Naive thymus-derived CD4-positive, alpha-beta T cell (primary cell): ENCODE data around the gene TTC7B. TPM values are rescaled to one million over a fixed set of nuclear protein-coding genes. Genes with fewer than 3 reads are reported as not detected.
"Not testable (repeated sequence)": the region's sequence is repeated elsewhere in the genome, so short reads cannot be mapped to it uniquely, and the experiment has no call there.

ENCODE experiments used
- ATAC-seq: fragments of 150-1000 bp; cut with Tn5 transposase; 2 replicates; pipeline ENCODE4 v1.10.0; 2021; ENCODE audit warnings: mild to moderate bottlenecking, moderate library complexity
- CTCF ChIA-PET: fragments of 350-600 bp; sonication (Branson Sonifier 250); formaldehyde crosslinking; loops from one replicate; lab custom pipeline; 2021; ENCODE audit warnings: antibody characterized with exemption; lab: Charles Lee
- POLR2A ChIA-PET: fragments of 350-600 bp; sonication (Branson Sonifier 250); formaldehyde crosslinking; loops from one replicate; lab custom pipeline; 2021; ENCODE audit warnings: antibody characterized with exemption, inconsistent platforms; lab: Charles Lee
- DNase-seq, 9 donors: peaks; one replicate each; pipeline versions ENCODE4 v3.0.0 to v3.0.0-alpha.2; 2020 to 2022; ENCODE audit warnings: mixed read lengths in 1 of 9
- H3K27ac ChIP-seq: one replicate; pipeline ENCODE4 v1.7.0; 2013; ENCODE audit warnings: mild to moderate bottlenecking, low read depth, low read length, moderate library complexity
- H3K27me3 ChIP-seq, 2 donors: one replicate each; pipeline ENCODE4 v1.7.0; 2013; ENCODE audit warnings: low read length in 2 of 2, mild to moderate bottlenecking in 2 of 2, moderate library complexity in 2 of 2; ENCODE audit not compliant: control insufficient read depth in 2 of 2, insufficient read depth in 2 of 2
- H3K36me3 ChIP-seq, 3 experiments: 1 replicate in 2 of 3; 2 replicates in 1 of 3; pipeline ENCODE4 v1.7.0; 2013; ENCODE audit warnings: low read length in 3 of 3, mild to moderate bottlenecking in 3 of 3, moderate library complexity in 1 of 3; ENCODE audit not compliant: insufficient read depth in 3 of 3, control insufficient read depth in 2 of 3
- H3K4me1 ChIP-seq, 2 donors: one replicate each; pipeline ENCODE4 v1.7.0; 2013; ENCODE audit warnings: low read length in 2 of 2, mild to moderate bottlenecking in 2 of 2, moderate library complexity in 1 of 2; ENCODE audit not compliant: control insufficient read depth in 2 of 2, insufficient read depth in 2 of 2
- H3K4me3 ChIP-seq: 2 replicates; pipeline ENCODE4 v1.7.0; 2013; ENCODE audit warnings: mild to moderate bottlenecking, low read length
- H3K9me3 ChIP-seq, 3 experiments: 1 replicate in 2 of 3; 2 replicates in 1 of 3; pipeline ENCODE4 v1.7.0; 2013; ENCODE audit warnings: low read length in 3 of 3; ENCODE audit not compliant: control insufficient read depth in 2 of 3
- H3K27ac Mint-ChIP-seq, 9 donors: one replicate each; pipeline ENCODE4 v1.8.0; 2020 to 2022; ENCODE audit warnings: mixed read lengths in 9 of 9, mild to moderate bottlenecking in 8 of 9, moderate library complexity in 5 of 9, inconsistent platforms in 2 of 9
- H3K27me3 Mint-ChIP-seq, 5 donors: one replicate each; pipeline ENCODE4 v1.8.0; 2021 to 2022; ENCODE audit warnings: mixed read lengths in 5 of 5, mild to moderate bottlenecking in 1 of 5
- H3K36me3 Mint-ChIP-seq, 5 donors: one replicate each; pipeline ENCODE4 v1.8.0; 2020 to 2022; ENCODE audit warnings: mixed read lengths in 5 of 5, mild to moderate bottlenecking in 3 of 5, inconsistent platforms in 1 of 5
- H3K4me1 Mint-ChIP-seq, 7 donors: one replicate each; pipeline ENCODE4 v1.8.0; 2020 to 2022; ENCODE audit warnings: mixed read lengths in 7 of 7, mild to moderate bottlenecking in 3 of 7, inconsistent platforms in 1 of 7
- H3K4me3 Mint-ChIP-seq, 10 donors: one replicate each; pipeline ENCODE4 v1.8.0; 2020 to 2022; ENCODE audit warnings: mild to moderate bottlenecking in 10 of 10, mixed read lengths in 10 of 10, moderate library complexity in 6 of 10, inconsistent platforms in 2 of 10
- H3K9me3 Mint-ChIP-seq, 11 donors: one replicate each; pipeline ENCODE4 v1.8.0; 2020 to 2022; ENCODE audit warnings: mixed read lengths in 11 of 11, mild to moderate bottlenecking in 4 of 11, inconsistent platforms in 1 of 11, moderate library complexity in 1 of 11
- intact Hi-C, 2 donors: fragments of 100-400 bp; cut with micrococcal nuclease; formaldehyde crosslinking; loops; one replicate each; pipeline ENCODE4 v1.15.1; 2023
- polyA plus RNA-seq, 2 donors: library from polyadenylated mRNA; unstranded; fragments of 300-500 nt; fragmentation: Illumina TruSeq; gene quantifications; one replicate each; pipeline ENCODE4 v1.2.3, GENCODE V29; 2021
- total RNA-seq, 6 experiments: library from RNA in 5 of 6; stranded (reverse) in 5 of 6; gene quantifications; 1 replicate in 5 of 6; 2 replicates in 1 of 6; pipeline ENCODE4 v1.2.3 and lab custom pipeline; 2021 to 2026

The TTC7B gene
- total and polyA plus RNA-seq, 7 experiments from 2014 or later = 0.08 to 9.5 (median 3.4) TPM; not detected in 2

- Mint-ChIP-seq H3K4me3 (no peak overlapping the region), H3K36me3 (peaks cover 0 to 21% (median 13%) of the 10 kb centered on the region in 5 donors), H3K9me3 (peaks cover 0 to 2% (median 0%) of the 10 kb centered on the region in 11 donors), H3K27ac (peak overlapping the region in 1 of 9 donors; percentile 14), H3K27me3 (peaks cover 0 to 10% (median 0%) of the 10 kb centered on the region in 5 donors), H3K4me1 (peaks cover 0 to 10% (median 3%) of the 10 kb centered on the region in 7 donors)
- CTCF ChIA-PET = no interaction called here
- DNase-seq (peak in 1 of 9 donors; percentile 8), ATAC-seq (peak; percentile 61)
- Histone ChIP-seq H3K27me3 (no peaks in the 10 kb centered on the region), H3K4me1 (no peaks in the 10 kb centered on the region), H3K27ac (no peak overlapping the region), H3K4me3 (no peak overlapping the region), H3K9me3 (no peaks in the 10 kb centered on the region), H3K36me3 (peaks cover 0 to 6% (median 0%) of the 10 kb centered on the region in 3 experiments)
- POLR2A ChIA-PET = no interaction called here
- intact Hi-C loops = no loop called here
Measured at GRCh38 chr14:90842726-90843125, 26.5 kb upstream of the TTC7B start.

GRCh38 chr14:90840667-90841066, 24.4 kb upstream of the TTC7B start:
- H3K4me1 ChIP-seq, DNase-seq, H3K36me3 Mint-ChIP-seq, CTCF ChIA-PET, H3K36me3 ChIP-seq, H3K4me3 ChIP-seq, H3K27me3 ChIP-seq, H3K27ac ChIP-seq, H3K9me3 Mint-ChIP-seq, H3K4me3 Mint-ChIP-seq, ATAC-seq, H3K9me3 ChIP-seq, POLR2A ChIA-PET, intact Hi-C loops: not testable (repeated sequence)
- Mint-ChIP-seq H3K4me1 (peaks cover 7 to 31% (median 14%) of the 10 kb centered on the region in 7 donors), H3K27ac (peak overlapping the region in 1 of 9 donors; percentile 52), H3K27me3 (peaks cover 0 to 18% (median 0%) of the 10 kb centered on the region in 5 donors)

- ChIA-PET CTCF (no interaction called here), POLR2A (no interaction called here)
- Mint-ChIP-seq H3K27me3 (peaks cover 0 to 20% (median 0%) of the 10 kb centered on the region in 5 donors), H3K9me3 (peaks cover 0 to 2% (median 0%) of the 10 kb centered on the region in 11 donors), H3K4me3 (no peak overlapping the region), H3K27ac (peak overlapping the region in 1 of 9 donors; percentile 6), H3K36me3 (peaks cover 0 to 7% (median 0%) of the 10 kb centered on the region in 5 donors), H3K4me1 (peaks cover 8 to 34% (median 16%) of the 10 kb centered on the region in 7 donors)
- Histone ChIP-seq H3K4me3 (no peak overlapping the region), H3K27me3 (no peaks in the 10 kb centered on the region), H3K9me3 (no peaks in the 10 kb centered on the region), H3K27ac (no peak overlapping the region), H3K36me3 (no peaks in the 10 kb centered on the region), H3K4me1 (peaks cover 4 to 9% of the 10 kb centered on the region in 2 donors)
- intact Hi-C loops = no loop called here
- ATAC-seq = no peak
- DNase-seq = no peak
Measured at GRCh38 chr14:90839889-90840266, 23.6 kb upstream of the TTC7B start.

GRCh38 chr14:90839024-90839888, 23.0 kb upstream of the TTC7B start:
- Mint-ChIP-seq H3K4me3 (no peak overlapping the region), H3K27me3 (peaks cover 0 to 22% (median 0%) of the 10 kb centered on the region in 5 donors), H3K27ac (peak overlapping the region in 1 of 9 donors; percentile 6), H3K9me3 (peaks cover 0 to 2% (median 0%) of the 10 kb centered on the region in 11 donors), H3K4me1 (peaks cover 8 to 34% (median 16%) of the 10 kb centered on the region in 7 donors), H3K36me3 (peaks cover 0 to 7% (median 0%) of the 10 kb centered on the region in 5 donors)
- H3K9me3 ChIP-seq = no peaks in the 10 kb centered on the region
- ChIA-PET POLR2A (no interaction called here), CTCF (no interaction called here)
- ATAC-seq (no peak), DNase-seq (no peak)
- no peak overlapping the region for H3K4me3 ChIP-seq
- H3K4me1 ChIP-seq = peaks cover 4 to 9% of the 10 kb centered on the region in 2 donors
- no peaks in the 10 kb centered on the region for H3K36me3 ChIP-seq
- H3K27ac ChIP-seq = no peak overlapping the region
- intact Hi-C loops = no loop called here
- no peaks in the 10 kb centered on the region for H3K27me3 ChIP-seq

GRCh38 chr14:90838531-90838930, 22.3 kb upstream of the TTC7B start:
- H3K36me3 Mint-ChIP-seq, H3K4me3 ChIP-seq, intact Hi-C loops, H3K9me3 ChIP-seq, ATAC-seq, H3K27me3 ChIP-seq, H3K27ac Mint-ChIP-seq, H3K9me3 Mint-ChIP-seq, H3K36me3 ChIP-seq, POLR2A ChIA-PET, H3K27ac ChIP-seq, DNase-seq, CTCF ChIA-PET, H3K4me1 ChIP-seq, H3K4me3 Mint-ChIP-seq: not testable (repeated sequence)
- H3K27me3 Mint-ChIP-seq = peaks cover 0 to 22% (median 0%) of the 10 kb centered on the region in 5 donors
- H3K4me1 Mint-ChIP-seq = peaks cover 8 to 34% (median 16%) of the 10 kb centered on the region in 7 donors

GRCh38 chr14:90837355-90837754, 21.1 kb upstream of the TTC7B start:
- ChIA-PET CTCF (no interaction called here), POLR2A (no interaction called here)
- Mint-ChIP-seq H3K27me3 (peaks cover 0 to 26% (median 0%) of the 10 kb centered on the region in 5 donors), H3K4me3 (no peak overlapping the region), H3K9me3 (peaks cover 0 to 3% (median 0%) of the 10 kb centered on the region in 11 donors), H3K4me1 (peaks cover 8 to 28% (median 13%) of the 10 kb centered on the region in 7 donors), H3K36me3 (peaks cover 0 to 7% (median 0%) of the 10 kb centered on the region in 5 donors), H3K27ac (no peak overlapping the region)
- no peak for ATAC-seq
- Histone ChIP-seq H3K9me3 (no peaks in the 10 kb centered on the region), H3K27ac (no peak overlapping the region), H3K4me1 (peaks cover 4 to 9% of the 10 kb centered on the region in 2 donors), H3K27me3 (no peaks in the 10 kb centered on the region), H3K36me3 (no peaks in the 10 kb centered on the region), H3K4me3 (no peak overlapping the region)
- intact Hi-C loops = no loop called here
- peak in 1 of 9 donors; percentile 8 for DNase-seq
